Esophagus muscularis mucosa (tissue), 4 donors: ENCODE data around the gene TBC1D22A. TPM values are rescaled to one million over a fixed set of nuclear protein-coding genes. Genes with fewer than 3 reads are reported as not detected.
"Not testable (repeated sequence)": the region's sequence is repeated elsewhere in the genome, so short reads cannot be mapped to it uniquely, and the experiment has no call there.

Experiments
- DNase-seq: peaks from one replicate; pipeline ENCODE4 v3.0.0-alpha.2; 2017; ENCODE audit errors: extremely low spot score
- H3K27ac ChIP-seq, 4 donors: fragments of 200-600 bp; sonication (generic); replicated peaks in 1 of 4; 1 replicate in 3 of 4; 2 replicates in 1 of 4; pipeline ENCODE4 v1.5.1; 2016 to 2019; ENCODE audit warnings: mild to moderate bottlenecking in 1 of 4
- H3K27me3 ChIP-seq, 4 donors: fragments of 200-600 bp; sonication (generic); one replicate each; pipeline versions ENCODE4 v1.5.1 to v1.6.0; 2016 to 2019
- H3K36me3 ChIP-seq, 4 donors: fragments of 200-600 bp; sonication (generic); one replicate each; pipeline ENCODE4 v1.5.1; 2016 to 2019
- H3K4me1 ChIP-seq, 4 donors: fragments of 200-600 bp; sonication (generic); one replicate each; pipeline ENCODE4 v1.5.1; 2016 to 2019
- H3K4me3 ChIP-seq, 4 donors: fragments of 200-600 bp; sonication (generic); 1 replicate in 2 of 4; 2 replicates in 2 of 4; pipeline ENCODE4 v1.5.1; 2016 to 2019; ENCODE audit warnings: mild to moderate bottlenecking in 4 of 4, moderate library complexity in 1 of 4
- H3K9me3 ChIP-seq, 4 donors: fragments of 200-600 bp; sonication (generic); 1 replicate in 3 of 4; 2 replicates in 1 of 4; pipeline ENCODE4 v1.5.1; 2016 to 2019
- EP300 ChIP-seq: sonication (generic); formaldehyde crosslinking; IDR thresholded peaks from one replicate; pipeline ENCODE4 v1.6.1; 2017; ENCODE audit warnings: antibody characterized with exemption
- POLR2A ChIP-seq: fragments of 450-650 bp; IDR thresholded peaks from one replicate; pipeline ENCODE4 v1.6.1; 2017; ENCODE audit warnings: antibody characterized with exemption, moderate library complexity, mild to moderate bottlenecking, low read depth
- POLR2AphosphoS5 ChIP-seq, 2 donors: sonication (generic); formaldehyde crosslinking; IDR thresholded peaks; one replicate each; pipeline ENCODE4 v1.6.1; 2017; ENCODE audit warnings: antibody characterized with exemption in 2 of 2
- WGBS: methylation state at CpG from one replicate; pipeline ENCODE4 v1.1.5; 2018; 5-methylcytosine and 5-hydroxymethylcytosine counted together
- intact Hi-C: fragments of 100-400 bp; cut with DNase I; formaldehyde crosslinking; loops from one replicate; pipeline ENCODE4 v1.15.1; 2023
- total RNA-seq, 4 donors: library from RNA; depleted of rRNA; stranded (reverse); fragments of >200 nt; gene quantifications; one replicate each; pipeline versions ENCODE4 v1.1.0 to v1.2.1, GENCODE V29; 2016
- TF ChIP-seq, protein P1 (sequence below), 3 experiments: fragments of 200-600 bp in 2 of 3; fragments of 450-650 bp in 1 of 3; sonication (generic) in 2 of 3; IDR thresholded peaks; one replicate each; pipeline ENCODE4 v1.5.1; 2017 to 2019; ENCODE audit warnings: antibody characterized with exemption in 3 of 3, mild to moderate bottlenecking in 2 of 3, moderate library complexity in 1 of 3

TBC1D22A gene
- total RNA-seq, 4 donors from 2014 or later = 15.2 to 20.7 (median 18.8) TPM

DNA sequence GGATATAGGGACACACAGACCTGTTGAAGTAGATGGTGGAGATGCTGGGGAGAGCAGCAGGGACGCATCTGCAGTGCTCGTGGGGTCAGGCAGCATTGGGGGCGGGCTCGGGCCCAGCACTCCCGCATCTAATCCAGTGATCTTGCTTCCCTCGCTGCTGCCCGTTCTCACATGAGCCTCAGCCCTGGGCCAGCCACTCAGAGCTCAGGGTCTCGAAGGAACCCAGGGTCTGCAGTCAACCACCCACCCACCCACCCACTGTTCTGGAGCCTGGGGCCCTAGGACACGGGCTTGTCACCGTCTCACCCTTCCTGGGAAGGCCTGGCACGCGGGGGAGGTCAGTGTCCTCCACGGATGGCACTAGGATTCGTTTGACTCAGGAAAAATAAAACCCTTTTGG, 406.0 kb downstream of the TBC1D22A start:
- Histone ChIP-seq H3K27me3 (no peaks in the 10 kb centered on the region), H3K9me3 (no peaks in the 10 kb centered on the region), H3K4me3 (no peak overlapping the region), H3K4me1 (peaks cover 0 to 3% (median 0%) of the 10 kb centered on the region in 4 donors), H3K36me3 (peaks cover 3 to 31% (median 15%) of the 10 kb centered on the region in 4 donors), H3K27ac (no peak overlapping the region)
- TF ChIP-seq POLR2AphosphoS5 (IDR thresholded peaks at IDR 0.05) = no peak
- intact Hi-C loops = no loop called here
- WGBS = 94% methylated on average over 10 of the region's 14 CpGs
- DNase-seq = no peak

DNA sequence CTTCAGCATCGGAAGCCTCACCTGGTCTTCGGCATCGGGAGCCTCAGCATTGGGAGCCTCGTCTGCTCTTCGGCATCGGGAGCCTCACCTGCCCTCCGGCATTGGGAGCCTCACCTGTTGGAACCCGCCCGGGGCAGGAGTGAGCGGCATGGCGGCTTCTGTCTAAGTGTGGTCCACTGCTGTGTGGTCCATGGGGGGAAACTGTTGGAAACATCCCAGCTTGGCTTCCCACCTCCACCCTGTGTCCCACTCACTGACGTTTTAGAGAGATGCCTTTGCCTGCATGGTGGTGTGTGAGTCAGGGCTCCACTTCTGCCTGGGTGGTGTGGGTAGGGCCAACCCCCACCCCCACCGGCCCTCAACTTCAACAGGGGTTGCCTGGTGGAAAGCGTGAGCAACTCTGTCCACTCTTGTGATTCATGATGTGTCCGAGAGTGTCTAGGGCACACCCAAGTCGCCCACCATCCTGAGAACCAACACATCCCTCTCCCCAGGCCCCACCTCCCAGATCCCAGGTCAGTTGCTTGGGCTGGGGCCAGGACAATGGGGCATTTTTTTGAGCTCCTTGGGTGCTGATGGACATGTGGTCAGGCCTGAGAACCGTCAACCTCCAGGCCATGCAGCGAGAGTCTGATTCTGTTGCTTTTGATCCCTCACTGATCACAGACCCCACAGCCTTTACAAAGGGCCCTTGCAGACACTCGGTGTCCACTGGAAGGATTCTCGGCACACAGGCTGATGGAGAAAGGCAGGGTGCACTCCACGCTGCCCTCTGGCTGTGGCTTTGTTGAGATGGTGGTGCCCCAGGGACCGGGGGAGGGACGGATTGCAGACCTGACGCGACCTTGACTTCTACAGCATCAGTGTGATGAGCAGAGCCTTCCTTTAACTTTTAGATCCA, 406.7 kb downstream of the TBC1D22A start:
- WGBS = 92% methylated on average over 17 of the region's 25 CpGs
- Histone ChIP-seq H3K27me3 (no peaks in the 10 kb centered on the region), H3K4me1 (peaks cover 0 to 3% (median 0%) of the 10 kb centered on the region in 4 donors), H3K27ac (no peak overlapping the region), H3K36me3 (peaks cover 3 to 38% (median 22%) of the 10 kb centered on the region in 4 donors), H3K4me3 (no peak overlapping the region), H3K9me3 (no peaks in the 10 kb centered on the region)
- TF ChIP-seq POLR2A = no peak
- TF ChIP-seq POLR2AphosphoS5 (IDR thresholded peaks at IDR 0.05) = no peak
- TF ChIP-seq, protein P1, sequence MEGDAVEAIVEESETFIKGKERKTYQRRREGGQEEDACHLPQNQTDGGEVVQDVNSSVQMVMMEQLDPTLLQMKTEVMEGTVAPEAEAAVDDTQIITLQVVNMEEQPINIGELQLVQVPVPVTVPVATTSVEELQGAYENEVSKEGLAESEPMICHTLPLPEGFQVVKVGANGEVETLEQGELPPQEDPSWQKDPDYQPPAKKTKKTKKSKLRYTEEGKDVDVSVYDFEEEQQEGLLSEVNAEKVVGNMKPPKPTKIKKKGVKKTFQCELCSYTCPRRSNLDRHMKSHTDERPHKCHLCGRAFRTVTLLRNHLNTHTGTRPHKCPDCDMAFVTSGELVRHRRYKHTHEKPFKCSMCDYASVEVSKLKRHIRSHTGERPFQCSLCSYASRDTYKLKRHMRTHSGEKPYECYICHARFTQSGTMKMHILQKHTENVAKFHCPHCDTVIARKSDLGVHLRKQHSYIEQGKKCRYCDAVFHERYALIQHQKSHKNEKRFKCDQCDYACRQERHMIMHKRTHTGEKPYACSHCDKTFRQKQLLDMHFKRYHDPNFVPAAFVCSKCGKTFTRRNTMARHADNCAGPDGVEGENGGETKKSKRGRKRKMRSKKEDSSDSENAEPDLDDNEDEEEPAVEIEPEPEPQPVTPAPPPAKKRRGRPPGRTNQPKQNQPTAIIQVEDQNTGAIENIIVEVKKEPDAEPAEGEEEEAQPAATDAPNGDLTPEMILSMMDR (IDR thresholded peaks at IDR 0.05) = no peak
- intact Hi-C loops = no loop called here
- DNase-seq = no peak

DNA sequence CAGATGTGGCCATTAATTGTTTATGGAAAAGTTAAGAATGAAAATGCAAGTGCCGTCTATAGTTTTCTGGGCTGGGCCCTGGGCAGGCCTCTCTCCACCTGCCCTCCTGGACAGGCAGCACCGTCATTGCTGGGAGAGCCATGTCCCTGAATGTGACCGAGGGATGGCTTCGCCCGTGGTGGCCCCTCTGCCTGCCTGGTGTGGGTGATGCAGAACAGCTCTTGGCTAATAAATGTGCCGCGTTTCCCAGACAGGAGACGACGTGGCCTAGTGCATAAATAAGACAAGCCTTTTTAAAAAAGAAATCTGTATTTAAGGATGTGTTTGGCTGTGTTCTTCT, 407.3 kb downstream of the TBC1D22A start:
- no peak for TF ChIP-seq EP300
- TF ChIP-seq, protein P1 (IDR thresholded peaks at IDR 0.05) = no peak
- no peak for TF ChIP-seq POLR2AphosphoS5 (IDR thresholded peaks at IDR 0.05)
- TF ChIP-seq POLR2A = no peak
- no peak for DNase-seq
- Histone ChIP-seq H3K4me3 (no peak overlapping the region), H3K9me3 (no peaks in the 10 kb centered on the region), H3K36me3 (peaks cover 3 to 43% (median 25%) of the 10 kb centered on the region in 4 donors), H3K4me1 (peaks cover 0 to 4% (median 3%) of the 10 kb centered on the region in 4 donors), H3K27ac (no peak overlapping the region), H3K27me3 (no peaks in the 10 kb centered on the region)
- WGBS = 93% methylated on average over 9 of the region's 9 CpGs
- intact Hi-C loops = no loop called here

DNA sequence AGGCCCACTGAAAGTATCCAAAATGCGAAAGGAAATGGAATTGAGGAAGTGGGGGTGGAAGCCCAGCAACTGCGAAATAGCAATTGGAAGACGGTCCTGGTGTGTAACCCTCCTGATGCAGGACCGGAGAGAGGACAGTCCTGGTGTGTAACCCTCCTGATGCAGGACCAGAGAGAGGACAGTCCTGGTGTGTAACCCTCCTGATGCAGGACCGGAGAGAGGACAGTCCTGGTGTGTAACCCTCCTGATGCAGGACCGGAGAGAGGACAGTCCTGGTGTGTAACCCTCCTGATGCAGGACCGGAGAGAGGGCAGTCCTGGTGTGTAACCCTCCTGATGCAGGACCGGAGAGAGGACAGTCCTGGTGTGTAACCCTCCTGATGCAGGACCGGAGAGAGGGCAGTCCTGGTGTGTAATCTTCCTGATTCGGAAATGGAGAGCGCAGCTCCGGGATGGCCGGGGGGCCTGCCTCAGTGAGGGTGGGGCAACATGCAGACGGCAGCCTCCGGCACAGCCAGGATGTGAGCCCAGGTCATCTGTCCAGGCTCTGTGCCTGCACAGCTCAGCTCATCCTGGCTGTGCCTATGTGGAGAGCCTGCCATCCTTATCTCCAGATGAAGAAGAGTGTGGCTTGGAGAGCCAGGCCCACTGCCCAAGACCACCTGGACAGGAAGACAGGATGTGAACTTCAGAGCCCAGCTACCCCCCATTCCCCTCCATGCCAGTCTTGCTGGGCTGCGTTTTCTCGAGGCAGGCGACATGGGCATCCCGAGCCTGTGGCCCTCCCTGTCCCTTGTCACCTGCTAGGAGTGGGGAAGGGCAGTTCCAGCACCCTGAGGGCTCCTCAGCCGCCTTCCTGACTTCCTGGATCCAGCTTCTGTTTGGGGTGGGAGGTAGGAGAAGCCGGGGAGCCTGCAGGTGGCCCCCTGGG, 408.3 kb downstream of the TBC1D22A start:
- H3K36me3 ChIP-seq = peaks cover 3 to 51% (median 26%) of the 10 kb centered on the region in 4 donors
- H3K4me1 ChIP-seq, H3K9me3 ChIP-seq, H3K27me3 ChIP-seq, intact Hi-C loops, H3K27ac ChIP-seq, H3K4me3 ChIP-seq, DNase-seq: not testable (repeated sequence)
- 86% methylated on average over 11 of the region's 21 CpGs for WGBS

DNA sequence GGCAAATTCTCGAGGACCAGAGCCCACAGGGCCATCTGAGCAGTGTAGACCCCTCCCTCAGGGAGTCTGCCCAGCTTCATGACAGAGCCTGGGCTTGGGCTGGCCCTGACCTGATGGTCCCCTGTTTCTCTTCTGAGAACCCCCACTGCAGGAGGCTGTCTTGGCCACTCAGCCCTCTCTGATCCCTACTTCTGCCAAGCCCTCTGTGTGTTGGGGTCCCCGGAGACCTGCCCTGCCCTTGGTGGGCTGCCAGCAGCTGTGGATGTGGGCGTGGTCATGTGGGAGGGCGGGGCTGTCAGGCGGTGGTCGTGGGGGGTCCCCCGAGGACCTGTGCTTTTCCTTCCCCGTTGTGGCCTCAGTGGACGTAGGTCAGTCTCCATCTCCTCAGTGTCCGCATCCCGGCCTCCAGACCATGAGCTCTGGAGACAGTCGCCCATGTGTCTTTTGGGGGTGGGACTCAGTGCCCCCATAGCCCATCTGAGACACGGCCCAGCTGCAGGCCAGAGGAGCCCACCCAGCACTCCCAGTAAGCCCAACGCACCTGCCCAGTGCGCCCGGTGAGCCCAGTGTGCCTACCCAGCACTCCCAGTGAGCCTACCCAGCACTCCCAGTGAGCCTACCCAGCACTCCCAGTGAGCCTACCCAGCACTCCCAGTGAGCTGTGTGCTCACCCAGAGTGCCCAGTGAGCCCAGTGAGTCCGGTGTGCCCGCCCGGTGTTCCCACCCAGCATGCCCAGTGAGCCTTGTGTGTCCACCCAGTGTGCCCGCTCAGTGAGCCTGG, 409.2 kb downstream of the TBC1D22A start:
- 87% methylated on average over 6 of the region's 20 CpGs for WGBS
- no peak overlapping the region for H3K27ac ChIP-seq
- DNase-seq = no peak
- no peak overlapping the region for H3K4me3 ChIP-seq
- TF ChIP-seq EP300 (no peak), POLR2AphosphoS5 (IDR thresholded peaks at IDR 0.05) (no peak), POLR2A (no peak)
- TF ChIP-seq, protein P1 (IDR thresholded peaks at IDR 0.05) = no peak
- H3K4me1 ChIP-seq = peaks cover 0 to 8% (median 4%) of the 10 kb centered on the region in 4 donors
- H3K36me3 ChIP-seq = peaks cover 3 to 51% (median 26%) of the 10 kb centered on the region in 4 donors
- H3K27me3 ChIP-seq = no peaks in the 10 kb centered on the region
- intact Hi-C loops = no loop called here
- no peaks in the 10 kb centered on the region for H3K9me3 ChIP-seq
